ENCODE results near the gene MELTF. TPM values are rescaled to one million over a fixed set of nuclear protein-coding genes. Genes with fewer than 3 reads are reported as not detected.

The MELTF gene
- total RNA-seq, 1 donor from 2014 or later = 5.2 TPM

DNA sequence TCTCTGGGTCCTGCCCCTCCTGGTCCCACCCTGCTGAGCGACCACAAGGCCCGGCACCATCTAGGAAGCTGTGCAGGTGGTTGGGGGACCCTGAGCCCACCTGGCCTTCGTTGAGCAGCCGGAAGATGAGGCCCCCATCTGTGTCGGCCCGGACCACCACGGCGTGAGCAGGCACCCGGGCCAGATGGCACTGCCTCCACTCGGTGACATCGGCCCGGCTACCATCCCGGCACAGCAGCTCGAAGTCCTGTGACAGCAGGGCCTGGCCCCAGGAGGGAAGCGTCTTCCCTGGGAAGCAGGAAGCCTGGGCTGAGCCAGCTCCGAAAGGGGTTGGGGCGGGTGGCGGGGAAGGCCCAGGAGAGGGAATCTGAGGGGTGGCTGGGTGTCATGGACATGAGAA is 12.6 kb downstream of the MELTF start:
- DNase-seq (ENCODE audit: low spot score) = peak; percentile 92
- H3K9me3 Mint-ChIP-seq (ENCODE audit: low read depth) = no peaks in the 10 kb centered on the region
- H3K4me1 Mint-ChIP-seq (ENCODE audit: low read depth) = no peaks in the 10 kb centered on the region
- H3K36me3 Mint-ChIP-seq (ENCODE audit: low read depth) = no peaks in the 10 kb centered on the region
- H3K27ac Mint-ChIP-seq (ENCODE audit: unreplicated experiment) = no peak overlapping the region
- TF ChIP-seq, protein P1, sequence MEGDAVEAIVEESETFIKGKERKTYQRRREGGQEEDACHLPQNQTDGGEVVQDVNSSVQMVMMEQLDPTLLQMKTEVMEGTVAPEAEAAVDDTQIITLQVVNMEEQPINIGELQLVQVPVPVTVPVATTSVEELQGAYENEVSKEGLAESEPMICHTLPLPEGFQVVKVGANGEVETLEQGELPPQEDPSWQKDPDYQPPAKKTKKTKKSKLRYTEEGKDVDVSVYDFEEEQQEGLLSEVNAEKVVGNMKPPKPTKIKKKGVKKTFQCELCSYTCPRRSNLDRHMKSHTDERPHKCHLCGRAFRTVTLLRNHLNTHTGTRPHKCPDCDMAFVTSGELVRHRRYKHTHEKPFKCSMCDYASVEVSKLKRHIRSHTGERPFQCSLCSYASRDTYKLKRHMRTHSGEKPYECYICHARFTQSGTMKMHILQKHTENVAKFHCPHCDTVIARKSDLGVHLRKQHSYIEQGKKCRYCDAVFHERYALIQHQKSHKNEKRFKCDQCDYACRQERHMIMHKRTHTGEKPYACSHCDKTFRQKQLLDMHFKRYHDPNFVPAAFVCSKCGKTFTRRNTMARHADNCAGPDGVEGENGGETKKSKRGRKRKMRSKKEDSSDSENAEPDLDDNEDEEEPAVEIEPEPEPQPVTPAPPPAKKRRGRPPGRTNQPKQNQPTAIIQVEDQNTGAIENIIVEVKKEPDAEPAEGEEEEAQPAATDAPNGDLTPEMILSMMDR (IDR thresholded peaks at IDR 0.05) = no peak
- H3K4me3 Mint-ChIP-seq (ENCODE audit: unreplicated experiment) = no peak overlapping the region
- H3K27me3 Mint-ChIP-seq (ENCODE audit: low read depth) = peaks cover 16% of the 10 kb centered on the region

DNA sequence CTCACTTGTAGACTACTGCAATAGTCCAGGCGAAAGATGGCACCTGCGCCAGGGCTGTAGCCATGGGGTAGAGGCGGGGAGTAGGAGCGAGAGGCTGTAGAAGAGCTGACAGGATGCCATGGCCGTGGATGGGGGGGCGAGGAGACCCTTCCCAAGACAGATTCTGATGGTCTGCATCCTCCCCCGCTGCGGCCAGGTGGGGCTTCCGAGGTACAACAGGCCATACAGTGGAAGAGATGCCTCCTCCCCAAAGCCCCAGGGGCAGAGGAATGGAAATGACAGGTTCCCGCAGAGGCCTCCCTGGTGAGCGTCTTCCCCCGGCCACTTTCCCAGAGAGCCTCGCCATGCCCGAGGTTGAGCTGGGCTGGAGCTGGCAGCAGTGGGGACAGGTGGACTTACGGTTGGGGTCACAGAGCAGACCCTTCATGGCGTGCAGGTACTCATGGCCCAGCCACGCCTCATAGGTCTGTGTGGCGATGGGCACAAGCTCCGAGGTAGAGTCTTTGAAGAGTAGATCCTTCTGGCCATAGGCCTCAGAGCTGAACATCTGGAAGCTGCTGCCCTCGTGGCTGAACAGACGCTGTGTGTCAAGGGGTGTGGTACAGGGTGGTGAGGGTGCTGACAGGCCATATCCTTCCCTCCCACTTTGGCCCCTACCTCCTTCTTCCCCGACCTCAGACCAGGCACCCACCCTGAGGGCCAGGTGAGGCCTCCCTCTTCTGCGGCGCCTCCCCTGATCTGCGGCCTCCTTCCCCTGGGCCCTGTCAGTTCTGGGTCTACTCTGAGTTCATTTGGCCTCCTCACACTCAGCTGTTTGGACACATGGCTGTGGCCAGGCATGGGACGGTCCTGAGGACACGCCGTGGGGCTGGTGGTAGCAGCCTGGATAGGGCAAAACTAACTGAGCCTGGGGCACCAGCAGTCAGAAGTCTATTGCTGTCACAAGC is 13.6 kb downstream of the MELTF start:
- TF ChIP-seq, protein P1 (IDR thresholded peaks at IDR 0.05) = no peak
- Mint-ChIP-seq H3K4me1 (ENCODE audit: low read depth) (no peaks in the 10 kb centered on the region), H3K27me3 (ENCODE audit: low read depth) (peaks cover 16% of the 10 kb centered on the region), H3K27ac (ENCODE audit: unreplicated experiment) (no peak overlapping the region), H3K4me3 (ENCODE audit: unreplicated experiment) (no peak overlapping the region), H3K9me3 (ENCODE audit: low read depth) (no peaks in the 10 kb centered on the region), H3K36me3 (ENCODE audit: low read depth) (no peaks in the 10 kb centered on the region)
- peak; percentile 79 for DNase-seq (ENCODE audit: low spot score)

- H3K36me3 Mint-ChIP-seq (ENCODE audit: low read depth) = no peaks in the 10 kb centered on the region
- TF ChIP-seq, protein P1 (IDR thresholded peaks at IDR 0.05) = no peak
- no peak overlapping the region for H3K27ac Mint-ChIP-seq (ENCODE audit: unreplicated experiment)
- peaks cover 13% of the 10 kb centered on the region for H3K27me3 Mint-ChIP-seq (ENCODE audit: low read depth)
- H3K4me1 Mint-ChIP-seq (ENCODE audit: low read depth) = no peaks in the 10 kb centered on the region
- H3K9me3 Mint-ChIP-seq (ENCODE audit: low read depth) = no peaks in the 10 kb centered on the region
- H3K4me3 Mint-ChIP-seq (ENCODE audit: unreplicated experiment) = no peak overlapping the region
- DNase-seq (ENCODE audit: low spot score) = peak; percentile 87
Measured at GRCh38 chr3:197014942-197015575, 14.6 kb downstream of the MELTF start.

DNA sequence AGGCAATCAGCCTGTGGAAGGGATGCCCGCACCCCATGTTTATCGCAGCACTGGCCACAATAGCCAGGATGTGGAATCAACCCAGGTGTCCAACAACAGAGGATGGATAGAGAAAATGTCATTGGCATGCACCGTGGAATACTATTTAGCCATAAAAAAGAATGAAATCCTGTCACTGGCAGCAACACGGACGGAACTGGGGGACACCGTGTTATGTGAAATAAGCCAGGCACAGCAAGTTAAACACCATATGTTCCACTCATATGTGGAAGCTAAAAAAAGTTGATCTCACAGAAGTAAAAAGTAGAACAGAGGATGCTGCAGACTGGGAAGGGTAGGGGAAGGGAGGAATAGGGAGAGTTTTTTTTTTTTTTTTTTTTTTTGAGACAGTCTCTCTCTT is 15.6 kb downstream of the MELTF start:
- TF ChIP-seq, protein P1 (IDR thresholded peaks at IDR 0.05) = no peak
- Mint-ChIP-seq H3K4me1 (ENCODE audit: low read depth) (no peaks in the 10 kb centered on the region), H3K27me3 (ENCODE audit: low read depth) (peaks cover 4% of the 10 kb centered on the region), H3K4me3 (ENCODE audit: unreplicated experiment) (no peak overlapping the region), H3K27ac (ENCODE audit: unreplicated experiment) (no peak overlapping the region), H3K9me3 (ENCODE audit: low read depth) (no peaks in the 10 kb centered on the region), H3K36me3 (ENCODE audit: low read depth) (no peaks in the 10 kb centered on the region)
- peak; percentile 13 for DNase-seq (ENCODE audit: low spot score)

GRCh38 chr3:197012540-197012883 is 17.1 kb downstream of the MELTF start:
- DNase-seq (ENCODE audit: low spot score) = peak; percentile 27
- H3K9me3 Mint-ChIP-seq (ENCODE audit: low read depth) = no peaks in the 10 kb centered on the region
- no peaks in the 10 kb centered on the region for H3K27me3 Mint-ChIP-seq (ENCODE audit: low read depth)
- H3K4me1 Mint-ChIP-seq (ENCODE audit: low read depth) = no peaks in the 10 kb centered on the region
- H3K27ac Mint-ChIP-seq (ENCODE audit: unreplicated experiment) = no peak overlapping the region
- TF ChIP-seq, protein P1 (IDR thresholded peaks at IDR 0.05) = no peak
- no peak overlapping the region for H3K4me3 Mint-ChIP-seq (ENCODE audit: unreplicated experiment)
- no peaks in the 10 kb centered on the region for H3K36me3 Mint-ChIP-seq (ENCODE audit: low read depth)
